A673 (cell line): Measurements from ENCODE around the gene SMIM10L2A.

Experiments
- CTCF ChIP-seq: fragments of 300-800, 200-600 bp; sonication (generic); conservative IDR thresholded peaks from 2 replicates; pipeline ENCODE4 v1.5.1; 2017; ENCODE audit warnings: low read depth, mild to moderate bottlenecking, antibody characterized with exemption, low read length, moderate library complexity, mixed read lengths
- EZH2 ChIP-seq: fragments of 200-600 bp; sonication (generic); IDR thresholded peaks from 2 replicates; pipeline ENCODE4 v1.6.1; 2017; ENCODE audit warnings: borderline replicate concordance, low read depth, mild to moderate bottlenecking, mixed read lengths, antibody characterized with exemption, low read length; ENCODE audit not compliant: poor library complexity, severe bottlenecking

GRCh38 chrX:135424469-135424868 lies 2.7 kb downstream of the SMIM10L2A start:
- TF ChIP-seq CTCF: no peak
- TF ChIP-seq EZH2: no peak
